GM18517 (cell line): ENCODE data around the gene FGFR2.

Source experiments
- ATAC-seq: cut with Tn5 transposase; IDR thresholded peaks from one replicate; pipeline ENCODE4 v1.9.1; 2021; ENCODE audit warnings: mild to moderate bottlenecking, moderate library complexity; ENCODE audit not compliant: unreplicated experiment

FGFR2 gene

GRCh38 chr10:121598263-121599249 lies at the start of gene FGFR2:
FGFR2 (minus strand) TSS chr10:121598444; CDS start chr10:121593817, 4,627 bp downstream.
- ATAC-seq: peak; percentile 86

GRCh38 chr10:121647401-121647800 lies 49.2 kb upstream of the FGFR2 start:
- no peak for ATAC-seq

- no peak for ATAC-seq
Observed at GRCh38 chr10:121645696-121646095, 47.5 kb upstream of the FGFR2 start.

GRCh38 chr10:121644501-121644900 lies 46.3 kb upstream of the FGFR2 start:
- no peak for ATAC-seq

GRCh38 chr10:121640266-121640665 lies 42.0 kb upstream of the FGFR2 start:
- ATAC-seq: no peak

GRCh38 chr10:121639416-121639815 lies 41.2 kb upstream of the FGFR2 start:
- no peak for ATAC-seq

- no peak for ATAC-seq
Observed at GRCh38 chr10:121637437-121637836, 39.2 kb upstream of the FGFR2 start.

- no peak for ATAC-seq
Observed at GRCh38 chr10:121633056-121633455, 34.8 kb upstream of the FGFR2 start.

GRCh38 chr10:121631365-121632029 lies 33.3 kb upstream of the FGFR2 start:
- no peak for ATAC-seq

GRCh38 chr10:121628859-121629258 lies 30.6 kb upstream of the FGFR2 start:
- no peak for ATAC-seq

GRCh38 chr10:121627876-121628581 lies 29.8 kb upstream of the FGFR2 start:
- no peak for ATAC-seq

- ATAC-seq: no peak
Observed at GRCh38 chr10:121624836-121625486, 26.7 kb upstream of the FGFR2 start.

GRCh38 chr10:121618906-121619305 lies 20.7 kb upstream of the FGFR2 start:
- no peak for ATAC-seq

- ATAC-seq: no peak
Observed at GRCh38 chr10:121617176-121617575, 18.9 kb upstream of the FGFR2 start.

GRCh38 chr10:121616291-121616690 lies 18.0 kb upstream of the FGFR2 start:
- ATAC-seq: no peak

- no peak for ATAC-seq
Observed at GRCh38 chr10:121615836-121616235, 17.6 kb upstream of the FGFR2 start.

GRCh38 chr10:121615435-121615793 lies 17.2 kb upstream of the FGFR2 start:
- no peak for ATAC-seq

GRCh38 chr10:121614613-121615434 lies 16.6 kb upstream of the FGFR2 start:
- ATAC-seq: no peak

- ATAC-seq: no peak
Observed at GRCh38 chr10:121613456-121613855, 15.2 kb upstream of the FGFR2 start.
